ENCODE data around the gene PDIK1L.

PDIK1L gene

GRCh38 chr1:26158908-26159742 lies 47.5 kb downstream of the PDIK1L start, which contains the start of gene FAM110D:
Gene FAM110D, plus strand, starts transcription at chr1:26159079. Its CDS starts 2,213 bp downstream, at chr1:26161292.
- H3K4me3 Mint-ChIP-seq, result no peak within 1 kb of the TSS
- H3K27me3 Mint-ChIP-seq, result peaks cover 53 to 88% of the 10 kb centered on the region in 2 donors
- H3K9me3 Mint-ChIP-seq, result no peaks in the 10 kb centered on the region
- DNase-seq, result no peak
- H3K36me3 Mint-ChIP-seq (ENCODE audit: insufficient read depth), result peaks cover 8% of the 10 kb centered on the region
- ATAC-seq (replicated peaks), result no peak
- H3K27ac Mint-ChIP-seq, result no peak within 1 kb of the TSS
- peaks cover 0 to 4% of the 10 kb centered on the region in 2 donors for H3K4me1 Mint-ChIP-seq (ENCODE audit: low read depth in 2 of 2)

- DNase-seq (no peak), ATAC-seq (replicated peaks) (no peak)
- no peak overlapping the region for H3K27ac Mint-ChIP-seq
- peaks cover 8% of the 10 kb centered on the region for H3K36me3 Mint-ChIP-seq (ENCODE audit: insufficient read depth)
- no peaks in the 10 kb centered on the region for H3K9me3 Mint-ChIP-seq
- H3K27me3 Mint-ChIP-seq, result peaks cover 50 to 86% of the 10 kb centered on the region in 2 donors
- H3K4me3 Mint-ChIP-seq, result no peak overlapping the region
- peaks cover 0 to 7% of the 10 kb centered on the region in 2 donors for H3K4me1 Mint-ChIP-seq (ENCODE audit: low read depth in 2 of 2)
Observed at GRCh38 chr1:26159743-26160039, 48.1 kb downstream of the PDIK1L start.

- peaks cover 39 to 81% of the 10 kb centered on the region in 2 donors for H3K27me3 Mint-ChIP-seq
- H3K4me3 Mint-ChIP-seq, result no peak overlapping the region
- H3K4me1 Mint-ChIP-seq (ENCODE audit: low read depth in 2 of 2), result peaks cover 0 to 10% of the 10 kb centered on the region in 2 donors
- no peaks in the 10 kb centered on the region for H3K9me3 Mint-ChIP-seq
- ATAC-seq (replicated peaks), result no peak
- H3K27ac Mint-ChIP-seq, result no peak overlapping the region
- peaks cover 8% of the 10 kb centered on the region for H3K36me3 Mint-ChIP-seq (ENCODE audit: insufficient read depth)
- DNase-seq, result no peak
Observed at GRCh38 chr1:26160527-26161414, 49.1 kb downstream of the PDIK1L start.

GRCh38 chr1:26161415-26162219 lies 50.0 kb downstream of the PDIK1L start:
- H3K27ac Mint-ChIP-seq, result no peak overlapping the region
- H3K4me3 Mint-ChIP-seq, result peak overlapping the region; percentile 20 to 46
- ATAC-seq (replicated peaks) (peak; percentile 55), DNase-seq (no peak)
- peaks cover 4% of the 10 kb centered on the region for H3K36me3 Mint-ChIP-seq (ENCODE audit: insufficient read depth)
- peaks cover 36 to 73% of the 10 kb centered on the region in 2 donors for H3K27me3 Mint-ChIP-seq
- H3K9me3 Mint-ChIP-seq, result no peaks in the 10 kb centered on the region
- H3K4me1 Mint-ChIP-seq (ENCODE audit: low read depth in 2 of 2), result peaks cover 2 to 11% of the 10 kb centered on the region in 2 donors

- Mint-ChIP-seq H3K27ac (no peak overlapping the region), H3K36me3 (ENCODE audit: insufficient read depth) (peaks cover 4% of the 10 kb centered on the region), H3K27me3 (peaks cover 35 to 66% of the 10 kb centered on the region in 2 donors), H3K4me1 (ENCODE audit: low read depth in 2 of 2) (peaks cover 7 to 13% of the 10 kb centered on the region in 2 donors), H3K4me3 (peak overlapping the region; percentile 20 to 46), H3K9me3 (no peaks in the 10 kb centered on the region)
- DNase-seq, result no peak
- no peak for ATAC-seq (replicated peaks)
Observed at GRCh38 chr1:26162220-26162709, 50.6 kb downstream of the PDIK1L start.

- Mint-ChIP-seq H3K27me3 (peaks cover 21 to 52% of the 10 kb centered on the region in 2 donors), H3K27ac (no peak overlapping the region), H3K36me3 (ENCODE audit: insufficient read depth) (peaks cover 4% of the 10 kb centered on the region), H3K4me3 (peak overlapping the region in 1 of 2 donors; percentile 48), H3K9me3 (no peaks in the 10 kb centered on the region), H3K4me1 (ENCODE audit: low read depth in 2 of 2) (peaks cover 7 to 13% of the 10 kb centered on the region in 2 donors)
- DNase-seq (no peak), ATAC-seq (replicated peaks) (no peak)
Observed at GRCh38 chr1:26163684-26164035, 52.0 kb downstream of the PDIK1L start.

GRCh38 chr1:26164036-26164860 lies 52.6 kb downstream of the PDIK1L start:
- H3K27me3 Mint-ChIP-seq, result peaks cover 15 to 46% of the 10 kb centered on the region in 2 donors
- ATAC-seq (replicated peaks), result peak; percentile 66
- H3K9me3 Mint-ChIP-seq, result no peaks in the 10 kb centered on the region
- peak overlapping the region; percentile 57 to 66 for H3K4me3 Mint-ChIP-seq
- H3K4me1 Mint-ChIP-seq (ENCODE audit: low read depth in 2 of 2), result peaks cover 7 to 15% of the 10 kb centered on the region in 2 donors
- H3K27ac Mint-ChIP-seq, result peak overlapping the region in 1 of 2 donors; percentile 65
- H3K36me3 Mint-ChIP-seq (ENCODE audit: insufficient read depth), result peaks cover 3% of the 10 kb centered on the region
- peak; percentile 40 to 51 (median 48) for DNase-seq

GRCh38 chr1:26164861-26165842 lies 53.5 kb downstream of the PDIK1L start:
- Mint-ChIP-seq H3K36me3 (ENCODE audit: insufficient read depth) (peaks cover 5% of the 10 kb centered on the region), H3K4me3 (peak overlapping the region; percentile 57 to 66), H3K9me3 (no peaks in the 10 kb centered on the region), H3K27ac (peak overlapping the region in 1 of 2 donors; percentile 65), H3K27me3 (peaks cover 8 to 37% of the 10 kb centered on the region in 2 donors), H3K4me1 (ENCODE audit: low read depth in 2 of 2) (peaks cover 7 to 18% of the 10 kb centered on the region in 2 donors)
- DNase-seq, result no peak
- ATAC-seq (replicated peaks), result no peak

GRCh38 chr1:26166719-26167281 lies 55.2 kb downstream of the PDIK1L start:
- ATAC-seq (replicated peaks) (peak; percentile 35), DNase-seq (no peak)
- H3K4me1 Mint-ChIP-seq (ENCODE audit: low read depth in 2 of 2), result peaks cover 15 to 30% of the 10 kb centered on the region in 2 donors
- peaks cover 5% of the 10 kb centered on the region for H3K36me3 Mint-ChIP-seq (ENCODE audit: insufficient read depth)
- peaks cover 8 to 25% of the 10 kb centered on the region in 2 donors for H3K27me3 Mint-ChIP-seq
- no peak overlapping the region for H3K4me3 Mint-ChIP-seq
- no peaks in the 10 kb centered on the region for H3K9me3 Mint-ChIP-seq
- H3K27ac Mint-ChIP-seq, result peak overlapping the region in 1 of 2 donors; percentile 4

GRCh38 chr1:26168410-26169197 lies 57.0 kb downstream of the PDIK1L start, which contains the start of gene C1orf232:
Gene C1orf232, minus strand, starts transcription at chr1:26168963. Its CDS starts 464 bp downstream, at chr1:26168499.
- Mint-ChIP-seq H3K9me3 (no peaks in the 10 kb centered on the region), H3K4me3 (peak within 1 kb of the TSS; percentile 87 to 89), H3K4me1 (ENCODE audit: low read depth in 2 of 2) (peaks cover 15 to 28% of the 10 kb centered on the region in 2 donors), H3K27me3 (peaks cover 0 to 11% of the 10 kb centered on the region in 2 donors), H3K27ac (peak within 1 kb of the TSS; percentile 84 to 89), H3K36me3 (ENCODE audit: insufficient read depth) (peaks cover 5% of the 10 kb centered on the region)
- DNase-seq (no peak), ATAC-seq (replicated peaks) (no peak)
